ENCODE data around the gene KDM4B.
A peak's percentile ranks its signal among the peaks of the same experiment; 100 is the strongest.

KDM4B gene

GRCh38 chr19:4986056-4986455, 17.1 kb downstream of the KDM4B start:
- no peak for DNase-seq

GRCh38 chr19:4986471-4986891, 17.6 kb downstream of the KDM4B start:
- no peak for DNase-seq

- DNase-seq: no peak
Observed at GRCh38 chr19:4987256-4987655, 18.3 kb downstream of the KDM4B start.

GRCh38 chr19:4987692-4988370, 18.9 kb downstream of the KDM4B start:
- no peak for DNase-seq

- DNase-seq: peak; percentile 9
Observed at GRCh38 chr19:4988770-4989251, 19.9 kb downstream of the KDM4B start.

- no peak for DNase-seq
Observed at GRCh38 chr19:4990306-4990705, 21.4 kb downstream of the KDM4B start.

- no peak for DNase-seq
Observed at GRCh38 chr19:4991538-4991937, 22.6 kb downstream of the KDM4B start.

- no peak for DNase-seq
Observed at GRCh38 chr19:4991996-4992698, 23.2 kb downstream of the KDM4B start.

- no peak for DNase-seq
Observed at GRCh38 chr19:4993683-4994082, 24.8 kb downstream of the KDM4B start.

- DNase-seq: no peak
Observed at GRCh38 chr19:4996701-4997100, 27.8 kb downstream of the KDM4B start.

- DNase-seq: no peak
Observed at GRCh38 chr19:4997297-4997696, 28.4 kb downstream of the KDM4B start.

- no peak for DNase-seq
Observed at GRCh38 chr19:5000120-5000611, 31.3 kb downstream of the KDM4B start.

- peak; percentile 20 for DNase-seq
Observed at GRCh38 chr19:5001615-5002014, 32.7 kb downstream of the KDM4B start.

- DNase-seq: no peak
Observed at GRCh38 chr19:5002143-5002542, 33.2 kb downstream of the KDM4B start.

GRCh38 chr19:5003781-5004180, 34.9 kb downstream of the KDM4B start:
- no peak for DNase-seq

- DNase-seq: no peak
Observed at GRCh38 chr19:5005096-5005495, 36.2 kb downstream of the KDM4B start.

GRCh38 chr19:5006201-5006600, 37.3 kb downstream of the KDM4B start:
- DNase-seq: no peak

- no peak for DNase-seq
Observed at GRCh38 chr19:5006821-5007220, 37.9 kb downstream of the KDM4B start.

- no peak for DNase-seq
Observed at GRCh38 chr19:5011476-5012238, 42.7 kb downstream of the KDM4B start.

GRCh38 chr19:5012688-5013457, 44.0 kb downstream of the KDM4B start:
- DNase-seq: no peak

- DNase-seq: no peak
Observed at GRCh38 chr19:5013761-5014160, 44.8 kb downstream of the KDM4B start.

- DNase-seq: no peak
Observed at GRCh38 chr19:5014941-5015340, 46.0 kb downstream of the KDM4B start.

GRCh38 chr19:5016268-5016667, 47.4 kb downstream of the KDM4B start:
- no peak for DNase-seq

Measured in midbrain (tissue), 1 donor.